Mesothelial cell of epicardium (in vitro differentiated cells): ENCODE results near the gene RFX3. TPM values are rescaled to one million over a fixed set of nuclear protein-coding genes. Genes with fewer than 3 reads are reported as not detected.

Experiments
- DNase-seq, 2 experiments: peaks; one replicate each; pipeline ENCODE4 v3.0.0; 2021; ENCODE audit warnings: low spot score in 2 of 2; ENCODE audit not compliant: unreplicated experiment in 2 of 2
- H3K27ac Mint-ChIP-seq: 2 replicates; pipeline ENCODE4 v1.8.0; 2021; ENCODE audit warnings: mixed read lengths
- H3K27me3 Mint-ChIP-seq: 2 replicates; pipeline ENCODE4 v1.8.0; 2021; ENCODE audit warnings: low read depth, mixed read lengths
- H3K36me3 Mint-ChIP-seq: 2 replicates; pipeline ENCODE4 v1.8.0; 2021; ENCODE audit warnings: mixed read lengths
- H3K4me1 Mint-ChIP-seq: 2 replicates; pipeline ENCODE4 v1.8.0; 2021; ENCODE audit warnings: mixed read lengths
- H3K4me3 Mint-ChIP-seq: 2 replicates; pipeline ENCODE4 v1.8.0; 2021; ENCODE audit warnings: mild to moderate bottlenecking, moderate library complexity, mixed read lengths
- H3K9me3 Mint-ChIP-seq: 2 replicates; pipeline ENCODE4 v1.8.0; 2021; ENCODE audit warnings: mixed read lengths
- total RNA-seq: library from RNA; stranded (reverse); gene quantifications from 3 replicates; pipeline ENCODE4 v1.2.1, GENCODE V29; 2021
- TF ChIP-seq, protein P1 (sequence below): fragments of 200-600 bp; sonication (generic); IDR thresholded peaks from one replicate; pipeline ENCODE4 v1.5.0; 2021; ENCODE audit warnings: antibody characterized with exemption; ENCODE audit not compliant: unreplicated experiment

The RFX3 gene
- total RNA-seq, 1 donor from 2014 or later = 42.5 TPM

DNA sequence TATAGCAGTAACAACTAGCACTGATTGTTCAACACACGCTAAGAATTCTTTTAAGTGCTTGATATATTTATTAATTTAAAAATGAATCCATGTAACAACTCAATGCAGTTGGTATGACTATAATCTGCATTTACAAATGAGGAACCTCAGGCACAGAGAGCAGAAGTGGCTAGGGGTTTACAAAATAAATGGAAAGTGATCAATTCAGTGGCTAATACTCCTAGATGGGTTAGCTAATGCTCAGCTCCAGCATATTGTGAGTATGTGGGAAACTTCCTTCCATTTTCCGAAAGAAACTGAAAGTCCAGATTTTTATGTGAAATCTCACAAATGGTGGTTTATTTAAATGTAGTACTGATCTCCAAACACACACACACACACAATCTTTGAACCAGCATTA, 128.0 kb downstream of the RFX3 start:
- peaks cover 6% of the 10 kb centered on the region for H3K4me1 Mint-ChIP-seq

DNA sequence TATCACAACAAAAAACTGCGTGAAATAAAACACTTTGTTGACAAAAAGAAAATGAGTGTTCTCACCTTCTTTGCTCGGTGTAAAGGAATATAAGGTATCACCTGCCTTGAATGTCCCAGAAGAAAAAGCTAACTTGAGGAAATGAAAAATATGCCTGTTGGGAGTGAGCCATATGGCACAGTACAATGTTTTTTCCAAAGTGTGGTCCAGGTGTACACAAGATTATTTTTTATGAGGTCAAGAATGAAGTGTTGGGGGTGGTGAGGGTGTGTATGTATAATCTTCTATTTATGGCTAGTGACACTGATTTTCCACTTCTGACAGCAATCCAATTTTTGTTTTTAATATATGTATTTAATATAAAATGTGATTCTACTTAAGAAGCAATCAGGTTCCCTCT, 134.4 kb downstream of the RFX3 start:
- H3K4me1 Mint-ChIP-seq = peaks cover 4% of the 10 kb centered on the region
- H3K9me3 Mint-ChIP-seq = peaks cover 21% of the 10 kb centered on the region
- peaks cover 57% of the 10 kb centered on the region for H3K36me3 Mint-ChIP-seq
- H3K4me3 Mint-ChIP-seq = no peak overlapping the region
- DNase-seq = no peak
- no peak overlapping the region for H3K27ac Mint-ChIP-seq
- TF ChIP-seq, protein P1, sequence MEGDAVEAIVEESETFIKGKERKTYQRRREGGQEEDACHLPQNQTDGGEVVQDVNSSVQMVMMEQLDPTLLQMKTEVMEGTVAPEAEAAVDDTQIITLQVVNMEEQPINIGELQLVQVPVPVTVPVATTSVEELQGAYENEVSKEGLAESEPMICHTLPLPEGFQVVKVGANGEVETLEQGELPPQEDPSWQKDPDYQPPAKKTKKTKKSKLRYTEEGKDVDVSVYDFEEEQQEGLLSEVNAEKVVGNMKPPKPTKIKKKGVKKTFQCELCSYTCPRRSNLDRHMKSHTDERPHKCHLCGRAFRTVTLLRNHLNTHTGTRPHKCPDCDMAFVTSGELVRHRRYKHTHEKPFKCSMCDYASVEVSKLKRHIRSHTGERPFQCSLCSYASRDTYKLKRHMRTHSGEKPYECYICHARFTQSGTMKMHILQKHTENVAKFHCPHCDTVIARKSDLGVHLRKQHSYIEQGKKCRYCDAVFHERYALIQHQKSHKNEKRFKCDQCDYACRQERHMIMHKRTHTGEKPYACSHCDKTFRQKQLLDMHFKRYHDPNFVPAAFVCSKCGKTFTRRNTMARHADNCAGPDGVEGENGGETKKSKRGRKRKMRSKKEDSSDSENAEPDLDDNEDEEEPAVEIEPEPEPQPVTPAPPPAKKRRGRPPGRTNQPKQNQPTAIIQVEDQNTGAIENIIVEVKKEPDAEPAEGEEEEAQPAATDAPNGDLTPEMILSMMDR = no peak
- no peaks in the 10 kb centered on the region for H3K27me3 Mint-ChIP-seq

More for the DNA sequence above, 128.0 kb downstream of the RFX3 start:
- Mint-ChIP-seq H3K27me3 (no peaks in the 10 kb centered on the region), H3K36me3 (peaks cover 18% of the 10 kb centered on the region), H3K27ac (peak overlapping the region; percentile 69), H3K4me3 (no peak overlapping the region), H3K9me3 (no peaks in the 10 kb centered on the region)
- DNase-seq = no peak
- TF ChIP-seq, protein P1 = no peak

DNA sequence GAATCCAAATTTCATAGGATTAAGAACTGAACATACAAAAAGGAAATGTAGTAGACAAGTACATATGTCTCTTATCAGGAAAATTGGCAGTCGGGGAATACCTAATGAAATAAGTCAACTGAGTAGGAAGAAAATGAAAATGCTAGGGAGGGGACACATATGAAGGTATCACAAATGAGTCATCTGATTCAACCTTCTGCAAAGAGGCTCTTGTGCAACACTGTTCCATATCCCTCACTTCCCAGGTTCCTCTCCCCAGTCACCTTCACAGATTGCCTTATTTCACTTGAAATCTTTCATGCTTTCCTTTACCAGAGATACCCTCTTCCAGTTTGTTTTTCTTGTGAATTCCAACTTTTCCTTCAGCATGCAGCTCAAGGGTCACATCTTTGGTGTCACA, 139.0 kb downstream of the RFX3 start:
- Mint-ChIP-seq H3K27ac (no peak overlapping the region), H3K4me3 (no peak overlapping the region), H3K9me3 (peaks cover 41% of the 10 kb centered on the region), H3K36me3 (peaks cover 64% of the 10 kb centered on the region), H3K4me1 (no peaks in the 10 kb centered on the region), H3K27me3 (no peaks in the 10 kb centered on the region)
- no peak for DNase-seq
- TF ChIP-seq, protein P1 = no peak

DNA sequence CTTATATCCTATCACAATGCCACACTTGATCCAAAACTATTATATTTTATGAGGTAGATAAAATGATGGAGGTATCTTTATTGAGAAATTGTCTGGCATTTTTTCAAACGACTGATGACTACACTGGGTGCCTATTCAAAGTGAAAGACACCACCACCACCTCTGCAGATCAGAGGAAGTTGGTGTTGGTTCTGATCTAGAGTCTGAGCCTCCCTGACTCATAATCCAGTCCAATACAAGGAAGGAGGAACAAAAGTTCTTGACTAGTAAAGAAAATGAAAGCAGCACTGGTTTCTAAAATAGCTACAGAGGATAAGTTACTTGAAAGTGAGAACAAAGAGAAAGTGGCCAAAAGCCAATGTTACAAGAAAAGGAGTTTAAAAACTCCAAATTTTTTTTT, 139.9 kb downstream of the RFX3 start:
- Mint-ChIP-seq H3K27ac (no peak overlapping the region), H3K36me3 (peaks cover 56% of the 10 kb centered on the region), H3K9me3 (peaks cover 36% of the 10 kb centered on the region), H3K27me3 (no peaks in the 10 kb centered on the region), H3K4me1 (no peaks in the 10 kb centered on the region), H3K4me3 (no peak overlapping the region)
- DNase-seq = no peak
- TF ChIP-seq, protein P1 = no peak

DNA sequence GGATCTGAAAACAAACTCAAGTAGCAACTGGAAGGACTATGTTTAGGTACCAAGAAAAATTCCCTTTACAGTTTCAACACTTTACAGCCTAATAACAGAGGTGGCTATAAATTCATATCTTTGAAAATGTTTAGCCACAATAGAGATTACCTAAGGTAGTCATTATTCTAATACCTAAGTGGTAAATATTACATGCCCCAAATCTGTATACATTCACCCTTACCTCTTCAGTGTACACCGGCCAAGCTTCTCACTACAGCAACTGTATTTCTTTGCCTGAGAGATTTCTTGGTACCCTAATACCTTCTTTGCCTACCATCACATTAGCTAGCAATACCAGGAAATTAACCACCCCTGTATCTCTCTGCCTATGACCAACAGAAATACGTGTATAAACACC, 154.0 kb downstream of the RFX3 start:
- DNase-seq = no peak
- Mint-ChIP-seq H3K4me3 (no peak overlapping the region), H3K27me3 (no peaks in the 10 kb centered on the region), H3K4me1 (peaks cover 20% of the 10 kb centered on the region), H3K36me3 (peaks cover 6% of the 10 kb centered on the region), H3K27ac (no peak overlapping the region), H3K9me3 (peaks cover 10% of the 10 kb centered on the region)
- TF ChIP-seq, protein P1 = no peak

DNA sequence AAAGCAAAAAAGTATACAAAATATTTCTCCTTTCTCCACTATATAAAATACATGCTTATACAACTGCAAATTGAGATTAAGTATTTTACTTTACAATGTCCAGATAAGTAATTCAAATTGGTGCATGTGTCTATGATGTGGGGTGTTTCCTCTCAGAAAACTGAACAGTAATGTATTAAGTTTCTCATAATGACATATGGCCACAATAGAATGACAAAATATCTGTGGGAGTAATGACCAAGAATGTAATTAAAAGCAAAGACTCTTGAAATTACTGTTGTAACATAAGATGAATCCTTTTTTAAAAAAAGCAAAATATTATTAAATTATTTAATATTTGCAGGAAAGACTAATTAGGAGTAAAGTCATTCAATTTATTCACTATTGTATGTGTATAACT, 155.1 kb downstream of the RFX3 start:
- Mint-ChIP-seq H3K27ac (no peak overlapping the region), H3K9me3 (peaks cover 4% of the 10 kb centered on the region), H3K4me1 (peaks cover 24% of the 10 kb centered on the region), H3K4me3 (no peak overlapping the region), H3K27me3 (no peaks in the 10 kb centered on the region), H3K36me3 (peaks cover 4% of the 10 kb centered on the region)
- no peak for DNase-seq
- TF ChIP-seq, protein P1 = no peak
